Measurements from ENCODE around the gene WDFY2. TPM values are rescaled to one million over a fixed set of nuclear protein-coding genes. Genes with fewer than 3 reads are reported as not detected.
"Not testable (repeated sequence)": the region's sequence is repeated elsewhere in the genome, so short reads cannot be mapped to it uniquely, and the experiment has no call there.

WDFY2 gene
- total RNA-seq, 1 experiment from 2014 or later, result 6.0 TPM

GRCh38 chr13:51583469-51583874 is 790 bp upstream of the WDFY2 start:
- Histone ChIP-seq H3K4me3 (peak overlapping the region; percentile 95), H3K36me3 (peaks cover 14% of the 10 kb centered on the region)

GRCh38 chr13:51584731-51585672 is 740 bp downstream of the WDFY2 start:
- H3K27me3 ChIP-seq (replicated peaks), result no peaks in the 10 kb centered on the region
- H3K4me1 ChIP-seq (replicated peaks), result peaks cover 42% of the 10 kb centered on the region
- peak overlapping the region; percentile 95 for H3K4me3 ChIP-seq
- H3K36me3 ChIP-seq, result peaks cover 14% of the 10 kb centered on the region
- peak; percentile 28 to 50 for DNase-seq (ENCODE audit: low read depth in 1 of 2, low spot score in 2 of 2)
- peak overlapping the region; percentile 66 for H3K27ac ChIP-seq
- H3K9me3 ChIP-seq (replicated peaks), result no peaks in the 10 kb centered on the region

More at GRCh38 chr13:51583469-51583874, 790 bp upstream of the WDFY2 start:
- DNase-seq (ENCODE audit: low read depth in 1 of 2, low spot score in 2 of 2), result no peak
- Histone ChIP-seq H3K4me1 (replicated peaks) (peaks cover 31% of the 10 kb centered on the region), H3K27me3 (replicated peaks) (no peaks in the 10 kb centered on the region), H3K9me3 (replicated peaks) (no peaks in the 10 kb centered on the region), H3K27ac (peak overlapping the region; percentile 40)

- H3K4me3 ChIP-seq, result peak overlapping the region; percentile 95
- peak overlapping the region; percentile 66 for H3K27ac ChIP-seq
- peak; percentile 44 to 50 for DNase-seq (ENCODE audit: low read depth in 1 of 2, low spot score in 2 of 2)
- peaks cover 14% of the 10 kb centered on the region for H3K36me3 ChIP-seq
- no peaks in the 10 kb centered on the region for H3K9me3 ChIP-seq (replicated peaks)
- H3K4me1 ChIP-seq (replicated peaks), result peaks cover 49% of the 10 kb centered on the region
- H3K27me3 ChIP-seq (replicated peaks), result no peaks in the 10 kb centered on the region
Observed at GRCh38 chr13:51585696-51586095, 1.4 kb downstream of the WDFY2 start.

- peaks cover 18% of the 10 kb centered on the region for H3K36me3 ChIP-seq
- no peak overlapping the region for H3K27ac ChIP-seq
- DNase-seq (ENCODE audit: low read depth in 1 of 2, low spot score in 2 of 2), result no peak
- no peaks in the 10 kb centered on the region for H3K27me3 ChIP-seq (replicated peaks)
- H3K9me3 ChIP-seq (replicated peaks), result no peaks in the 10 kb centered on the region
- H3K4me3 ChIP-seq, result no peak overlapping the region
- peaks cover 64% of the 10 kb centered on the region for H3K4me1 ChIP-seq (replicated peaks)
Observed at GRCh38 chr13:51587372-51587771, 3.1 kb downstream of the WDFY2 start.

GRCh38 chr13:51588406-51588949 is 4.2 kb downstream of the WDFY2 start:
- Histone ChIP-seq H3K4me3 (no peak overlapping the region), H3K27ac (no peak overlapping the region), H3K9me3 (replicated peaks) (no peaks in the 10 kb centered on the region), H3K4me1 (replicated peaks) (peaks cover 59% of the 10 kb centered on the region), H3K36me3 (peaks cover 18% of the 10 kb centered on the region), H3K27me3 (replicated peaks) (no peaks in the 10 kb centered on the region)
- no peak for DNase-seq (ENCODE audit: low read depth in 1 of 2, low spot score in 2 of 2)

GRCh38 chr13:51589793-51590192 is 5.5 kb downstream of the WDFY2 start:
- Histone ChIP-seq H3K36me3 (peaks cover 18% of the 10 kb centered on the region), H3K4me3 (no peak overlapping the region), H3K4me1 (replicated peaks) (peaks cover 57% of the 10 kb centered on the region), H3K27ac (peak overlapping the region; percentile 55; the same call in 1 of the 2 replicates), H3K27me3 (replicated peaks) (no peaks in the 10 kb centered on the region), H3K9me3 (replicated peaks) (no peaks in the 10 kb centered on the region)
- DNase-seq (ENCODE audit: low read depth in 1 of 2, low spot score in 2 of 2), result no peak

GRCh38 chr13:51590231-51590970 is 6.1 kb downstream of the WDFY2 start:
- peak in 1 of 2 experiments; percentile 11 for DNase-seq (ENCODE audit: low read depth in 1 of 2, low spot score in 2 of 2)
- no peaks in the 10 kb centered on the region for H3K27me3 ChIP-seq (replicated peaks)
- no peak overlapping the region for H3K4me3 ChIP-seq
- H3K36me3 ChIP-seq, result peaks cover 16% of the 10 kb centered on the region; the same call in 1 of the 2 replicates
- peak overlapping the region; percentile 55 for H3K27ac ChIP-seq
- H3K4me1 ChIP-seq (replicated peaks), result peaks cover 57% of the 10 kb centered on the region
- H3K9me3 ChIP-seq (replicated peaks), result no peaks in the 10 kb centered on the region

- Histone ChIP-seq H3K4me3 (no peak overlapping the region), H3K9me3 (replicated peaks) (no peaks in the 10 kb centered on the region), H3K27me3 (replicated peaks) (no peaks in the 10 kb centered on the region), H3K4me1 (replicated peaks) (peaks cover 55% of the 10 kb centered on the region), H3K36me3 (peaks cover 17% of the 10 kb centered on the region; the same call in 1 of the 2 replicates), H3K27ac (peak overlapping the region; percentile 55)
- DNase-seq (ENCODE audit: low read depth in 1 of 2, low spot score in 2 of 2), result peak in 1 of 2 experiments; percentile 55
Observed at GRCh38 chr13:51590971-51591627, 6.8 kb downstream of the WDFY2 start.

GRCh38 chr13:51591938-51592337 is 7.7 kb downstream of the WDFY2 start:
- peaks cover 46% of the 10 kb centered on the region for H3K4me1 ChIP-seq (replicated peaks)
- not testable (repeated sequence) for H3K4me3 ChIP-seq; H3K27me3 ChIP-seq (replicated peaks); H3K9me3 ChIP-seq (replicated peaks); H3K27ac ChIP-seq; DNase-seq (ENCODE audit: low read depth in 1 of 2, low spot score in 2 of 2)
- peaks cover 11% of the 10 kb centered on the region; the same call in 1 of the 2 replicates for H3K36me3 ChIP-seq

GRCh38 chr13:51594432-51594831 is 10.2 kb downstream of the WDFY2 start:
- H3K27me3 ChIP-seq (replicated peaks), result no peaks in the 10 kb centered on the region
- H3K36me3 ChIP-seq, result peaks cover 11% of the 10 kb centered on the region; the same call in 1 of the 2 replicates
- no peak overlapping the region for H3K27ac ChIP-seq
- DNase-seq (ENCODE audit: low read depth in 1 of 2, low spot score in 2 of 2), result no peak
- H3K4me3 ChIP-seq, result no peak overlapping the region
- H3K9me3 ChIP-seq (replicated peaks), result no peaks in the 10 kb centered on the region
- H3K4me1 ChIP-seq (replicated peaks), result peaks cover 28% of the 10 kb centered on the region

GRCh38 chr13:51595416-51595815 is 11.2 kb downstream of the WDFY2 start:
- H3K27ac ChIP-seq, result no peak overlapping the region
- peaks cover 15% of the 10 kb centered on the region; the same call in 1 of the 2 replicates for H3K36me3 ChIP-seq
- no peak for DNase-seq (ENCODE audit: low read depth in 1 of 2, low spot score in 2 of 2)
- no peak overlapping the region for H3K4me3 ChIP-seq
- H3K27me3 ChIP-seq (replicated peaks), result no peaks in the 10 kb centered on the region
- peaks cover 19% of the 10 kb centered on the region for H3K4me1 ChIP-seq (replicated peaks)
- H3K9me3 ChIP-seq (replicated peaks), result no peaks in the 10 kb centered on the region

- no peak overlapping the region for H3K4me3 ChIP-seq
- H3K4me1 ChIP-seq (replicated peaks), result peaks cover 7% of the 10 kb centered on the region
- no peak for DNase-seq (ENCODE audit: low read depth in 1 of 2, low spot score in 2 of 2)
- H3K27ac ChIP-seq, result no peak overlapping the region
- H3K36me3 ChIP-seq, result peaks cover 12% of the 10 kb centered on the region; the same call in 1 of the 2 replicates
- no peaks in the 10 kb centered on the region for H3K27me3 ChIP-seq (replicated peaks)
- H3K9me3 ChIP-seq (replicated peaks), result no peaks in the 10 kb centered on the region
Observed at GRCh38 chr13:51596541-51596940, 12.3 kb downstream of the WDFY2 start.
